KG1 (cell line): ENCODE data around the gene P2RY10.
"Not testable (repeated sequence)": the region's sequence is repeated elsewhere in the genome, so short reads cannot be mapped to it uniquely, and the experiment has no call there.

ENCODE experiments used
- DNase-seq: peaks from one replicate; lab custom pipeline; 2025; lab: John Stamatoyannopoulos, UW

Gene P2RY10

GRCh38 chrX:78945186-78945912 lies at the start of gene P2RY10:
Gene P2RY10, plus strand, starts transcription at chrX:78945391. Its CDS starts 15,130 bp downstream, at chrX:78960521.
- DNase-seq = peak; percentile 32

- DNase-seq = no peak
These were observed 22.4 kb upstream of the P2RY10 start for GRCh38 chrX:78922754-78923153.

GRCh38 chrX:78923198-78924015 lies 21.8 kb upstream of the P2RY10 start:
- DNase-seq = no peak

- no peak for DNase-seq
These were observed 13.4 kb upstream of the P2RY10 start for GRCh38 chrX:78931814-78932213.

- no peak for DNase-seq
These were observed 10.3 kb upstream of the P2RY10 start for GRCh38 chrX:78934866-78935265.

- no peak for DNase-seq
These were observed 840 bp upstream of the P2RY10 start for GRCh38 chrX:78944351-78944750.

GRCh38 chrX:78946178-78946931 lies 1.2 kb downstream of the P2RY10 start:
- no peak for DNase-seq

GRCh38 chrX:78950009-78950835 lies 5.0 kb downstream of the P2RY10 start:
- DNase-seq = no peak

- no peak for DNase-seq
These were observed 12.0 kb downstream of the P2RY10 start for GRCh38 chrX:78957049-78957767.

- DNase-seq = no peak
These were observed 12.6 kb downstream of the P2RY10 start for GRCh38 chrX:78957768-78958130.

- no peak for DNase-seq
These were observed 13.4 kb downstream of the P2RY10 start for GRCh38 chrX:78958419-78959116.

- no peak for DNase-seq
These were observed 15.7 kb downstream of the P2RY10 start for GRCh38 chrX:78960888-78961287.

GRCh38 chrX:78964598-78964997 lies 19.4 kb downstream of the P2RY10 start:
- no peak for DNase-seq

- no peak for DNase-seq
These were observed 34.7 kb downstream of the P2RY10 start for GRCh38 chrX:78979789-78980464.

- DNase-seq = no peak
These were observed 44.2 kb downstream of the P2RY10 start for GRCh38 chrX:78989349-78989748.

GRCh38 chrX:78997870-78998558 lies 52.8 kb downstream of the P2RY10 start:
- DNase-seq = no peak

- DNase-seq = not testable (repeated sequence)
These were observed 62.3 kb downstream of the P2RY10 start for GRCh38 chrX:79007540-79007939.
